Stimulated activated CD4-positive, alpha-beta T cell treated with anti-CD3 and anti-CD28 coated beads, Interleukin-2, amount 100 ng/mL, for 48 hours (primary cell): ENCODE measurements around the gene SLC9A7.
A peak's percentile ranks its signal among the peaks of the same experiment; 100 is the strongest.

Source experiments
- DNase-seq, 2 donors: peaks; one replicate each; pipeline ENCODE4 v3.0.0-alpha.2; 2020

The SLC9A7 gene

GRCh38 chrX:46642145-46642544 is 116.8 kb downstream of the SLC9A7 start:
- peak in 1 of 2 donors; percentile 4 for DNase-seq

- no peak for DNase-seq
Observed at GRCh38 chrX:46637938-46638337, 121.0 kb downstream of the SLC9A7 start.

- no peak for DNase-seq
Observed at GRCh38 chrX:46636223-46636622, 122.7 kb downstream of the SLC9A7 start.

GRCh38 chrX:46635186-46635585 is 123.7 kb downstream of the SLC9A7 start:
- DNase-seq, result no peak

GRCh38 chrX:46634577-46634976 is 124.3 kb downstream of the SLC9A7 start:
- no peak for DNase-seq

GRCh38 chrX:46630141-46630540 is 128.8 kb downstream of the SLC9A7 start:
- no peak for DNase-seq

- DNase-seq, result no peak
Observed at GRCh38 chrX:46628460-46629371, 130.2 kb downstream of the SLC9A7 start.

- no peak for DNase-seq
Observed at GRCh38 chrX:46627711-46628419, 131.1 kb downstream of the SLC9A7 start.

GRCh38 chrX:46627062-46627461 is 131.9 kb downstream of the SLC9A7 start:
- no peak for DNase-seq

- DNase-seq, result no peak
Observed at GRCh38 chrX:46626566-46626965, 132.4 kb downstream of the SLC9A7 start.

GRCh38 chrX:46624090-46624786 is 134.7 kb downstream of the SLC9A7 start:
- DNase-seq, result no peak

GRCh38 chrX:46621572-46621971 is 137.3 kb downstream of the SLC9A7 start:
- no peak for DNase-seq

- DNase-seq, result no peak
Observed at GRCh38 chrX:46620505-46620904, 138.4 kb downstream of the SLC9A7 start.

GRCh38 chrX:46618947-46619346 is 140.0 kb downstream of the SLC9A7 start:
- DNase-seq, result no peak

- no peak for DNase-seq
Observed at GRCh38 chrX:46617906-46618305, 141.0 kb downstream of the SLC9A7 start.

GRCh38 chrX:46611658-46612362 is 147.1 kb downstream of the SLC9A7 start:
- no peak for DNase-seq

- no peak for DNase-seq
Observed at GRCh38 chrX:46610070-46610658, 148.8 kb downstream of the SLC9A7 start.

- DNase-seq, result no peak
Observed at GRCh38 chrX:46607916-46608315, 151.0 kb downstream of the SLC9A7 start.

- no peak for DNase-seq
Observed at GRCh38 chrX:46602468-46603102, 156.3 kb downstream of the SLC9A7 start.

- no peak for DNase-seq
Observed at GRCh38 chrX:46601283-46601682, 157.6 kb downstream of the SLC9A7 start.

- DNase-seq, result no peak
Observed at GRCh38 chrX:46599051-46599560, 159.8 kb downstream of the SLC9A7 start.

- no peak for DNase-seq
Observed at GRCh38 chrX:46597771-46598170, 161.1 kb downstream of the SLC9A7 start.
